Embryonic facial prominence (tissue), 1 donor: ENCODE data around the gene PLIN4.
"Not testable (repeated sequence)": the region's sequence is repeated elsewhere in the genome, so short reads cannot be mapped to it uniquely, and the experiment has no call there.

ENCODE experiments used
- DNase-seq: peaks from one replicate; pipeline ENCODE4 v3.0.0-alpha.2; 2016; ENCODE audit errors: extremely low spot score

The PLIN4 gene

GRCh38 chr19:4527377-4527776 is 9.1 kb upstream of the PLIN4 start:
- DNase-seq: not testable (repeated sequence)

- no peak for DNase-seq
Observed at GRCh38 chr19:4525563-4526002, 7.3 kb upstream of the PLIN4 start.

GRCh38 chr19:4524808-4525562 is 6.7 kb upstream of the PLIN4 start:
- DNase-seq: no peak

GRCh38 chr19:4523306-4524110 is 5.2 kb upstream of the PLIN4 start:
- DNase-seq: no peak

- no peak for DNase-seq
Observed at GRCh38 chr19:4522291-4523002, 4.2 kb upstream of the PLIN4 start.

GRCh38 chr19:4521888-4522242 is 3.6 kb upstream of the PLIN4 start:
- DNase-seq: no peak

- DNase-seq: no peak
Observed at GRCh38 chr19:4521170-4521887, 3.0 kb upstream of the PLIN4 start.

GRCh38 chr19:4519521-4520277 is 1.4 kb upstream of the PLIN4 start:
- DNase-seq: no peak

- no peak for DNase-seq
Observed at GRCh38 chr19:4519172-4519496, 848 bp upstream of the PLIN4 start.

- DNase-seq: no peak
Observed at GRCh38 chr19:4517451-4518057, 732 bp downstream of the PLIN4 start.

- no peak for DNase-seq
Observed at GRCh38 chr19:4516939-4517300, 1.4 kb downstream of the PLIN4 start.

GRCh38 chr19:4516199-4516938 is 1.9 kb downstream of the PLIN4 start:
- DNase-seq: no peak

- DNase-seq: no peak
Observed at GRCh38 chr19:4515732-4516131, 2.6 kb downstream of the PLIN4 start.

- DNase-seq: no peak
Observed at GRCh38 chr19:4513248-4513647, 5.0 kb downstream of the PLIN4 start.

GRCh38 chr19:4512070-4512469 is 6.2 kb downstream of the PLIN4 start:
- DNase-seq: no peak

GRCh38 chr19:4511300-4512054 is 6.8 kb downstream of the PLIN4 start:
- DNase-seq: no peak

GRCh38 chr19:4510435-4511255 is 7.6 kb downstream of the PLIN4 start:
- DNase-seq: no peak

- no peak for DNase-seq
Observed at GRCh38 chr19:4508698-4509097, 9.6 kb downstream of the PLIN4 start.

- DNase-seq: no peak
Observed at GRCh38 chr19:4507804-4508203, 10.5 kb downstream of the PLIN4 start.
